HG03469 (cell line): ENCODE data around the gene MZT2B.
A peak's percentile ranks its signal among the peaks of the same experiment; 100 is the strongest.
"Not testable (repeated sequence)": the region's sequence is repeated elsewhere in the genome, so short reads cannot be mapped to it uniquely, and the experiment has no call there.

Source experiments
- ATAC-seq: cut with Tn5 transposase; IDR thresholded peaks from one replicate; pipeline ENCODE4 v1.9.1; 2021; ENCODE audit warnings: mild to moderate bottlenecking, moderate library complexity, moderate number of reproducible peaks; ENCODE audit not compliant: unreplicated experiment

MZT2B gene

GRCh38 chr2:130152136-130152815 is 29.8 kb upstream of the MZT2B start:
- not testable (repeated sequence) for ATAC-seq

GRCh38 chr2:130152816-130153595 is 29.1 kb upstream of the MZT2B start:
- no peak for ATAC-seq

GRCh38 chr2:130153721-130154422 is 28.2 kb upstream of the MZT2B start:
- ATAC-seq: not testable (repeated sequence)

GRCh38 chr2:130154423-130154770 is 27.7 kb upstream of the MZT2B start:
- ATAC-seq: not testable (repeated sequence)

GRCh38 chr2:130154773-130155765 is 27.0 kb upstream of the MZT2B start:
- ATAC-seq: no peak

GRCh38 chr2:130155956-130156623 is 26.0 kb upstream of the MZT2B start:
- ATAC-seq: not testable (repeated sequence)

- no peak for ATAC-seq
Measured at GRCh38 chr2:130156624-130157004, 25.4 kb upstream of the MZT2B start.

- peak; percentile 23 for ATAC-seq
Measured at GRCh38 chr2:130157354-130157753, 24.7 kb upstream of the MZT2B start.

GRCh38 chr2:130157825-130158514 is 24.1 kb upstream of the MZT2B start:
- ATAC-seq: peak; percentile 86

- ATAC-seq: no peak
Measured at GRCh38 chr2:130158631-130159030, 23.4 kb upstream of the MZT2B start.

- ATAC-seq: not testable (repeated sequence)
Measured at GRCh38 chr2:130159376-130159775, 22.7 kb upstream of the MZT2B start.

GRCh38 chr2:130160131-130160530 is 21.9 kb upstream of the MZT2B start:
- ATAC-seq: no peak

- not testable (repeated sequence) for ATAC-seq
Measured at GRCh38 chr2:130160838-130161705, 21.0 kb upstream of the MZT2B start.

GRCh38 chr2:130162486-130162885 is 19.6 kb upstream of the MZT2B start:
- ATAC-seq: not testable (repeated sequence)

GRCh38 chr2:130162968-130163367 is 19.1 kb upstream of the MZT2B start:
- no peak for ATAC-seq

GRCh38 chr2:130165293-130166016 is 16.6 kb upstream of the MZT2B start:
- ATAC-seq: no peak

- not testable (repeated sequence) for ATAC-seq
Measured at GRCh38 chr2:130166611-130167010, 15.5 kb upstream of the MZT2B start.

- ATAC-seq: not testable (repeated sequence)
Measured at GRCh38 chr2:130169163-130169562, 12.9 kb upstream of the MZT2B start.
